Measurements from ENCODE around the gene PBX3. TPM values are rescaled to one million over a fixed set of nuclear protein-coding genes. Genes with fewer than 3 reads are reported as not detected.

The PBX3 gene
- total RNA-seq, 1 donor from 2014 or later: 15.3 TPM

- DNase-seq: no peak
These were observed 203.8 kb downstream of the PBX3 start for GRCh38 chr9:125950880-125951471.

- no peak for DNase-seq
These were observed 206.3 kb downstream of the PBX3 start for GRCh38 chr9:125953314-125954019.

- no peak for DNase-seq
These were observed 208.9 kb downstream of the PBX3 start for GRCh38 chr9:125956102-125956501.

- DNase-seq: no peak
These were observed 212.1 kb downstream of the PBX3 start for GRCh38 chr9:125959315-125959714.

- DNase-seq: no peak
These were observed 212.9 kb downstream of the PBX3 start for GRCh38 chr9:125959951-125960619.

- no peak for DNase-seq
These were observed 213.5 kb downstream of the PBX3 start for GRCh38 chr9:125960626-125961025.

GRCh38 chr9:125961072-125961471 lies 213.9 kb downstream of the PBX3 start:
- no peak for DNase-seq

GRCh38 chr9:125963932-125964331 lies 216.8 kb downstream of the PBX3 start:
- DNase-seq: no peak

- DNase-seq: no peak
These were observed 217.6 kb downstream of the PBX3 start for GRCh38 chr9:125964702-125965225.

GRCh38 chr9:125965477-125965876 lies 218.3 kb downstream of the PBX3 start:
- DNase-seq: no peak

GRCh38 chr9:125966466-125966865 lies 219.3 kb downstream of the PBX3 start:
- DNase-seq: no peak

GRCh38 chr9:125966959-125967711 lies 220.0 kb downstream of the PBX3 start:
- no peak for DNase-seq

GRCh38 chr9:125968714-125969374 lies 221.7 kb downstream of the PBX3 start:
- no peak for DNase-seq

- no peak for DNase-seq
These were observed 222.3 kb downstream of the PBX3 start for GRCh38 chr9:125969462-125969861.

GRCh38 chr9:125969868-125970267 lies 222.7 kb downstream of the PBX3 start:
- DNase-seq: no peak

- DNase-seq: no peak
These were observed 223.2 kb downstream of the PBX3 start for GRCh38 chr9:125970340-125970739.

- DNase-seq: no peak
These were observed 223.9 kb downstream of the PBX3 start for GRCh38 chr9:125971050-125971449.

- DNase-seq: no peak
These were observed 225.0 kb downstream of the PBX3 start for GRCh38 chr9:125972012-125972729.

- no peak for DNase-seq
These were observed 226.4 kb downstream of the PBX3 start for GRCh38 chr9:125973547-125973946.

- no peak for DNase-seq
These were observed 227.5 kb downstream of the PBX3 start for GRCh38 chr9:125974705-125975104.

- no peak for DNase-seq
These were observed 230.1 kb downstream of the PBX3 start for GRCh38 chr9:125977223-125977622.
